ENCODE measurements around the gene RHOH. TPM values are rescaled to one million over a fixed set of nuclear protein-coding genes. Genes with fewer than 3 reads are reported as not detected.

Gene RHOH
- polyA plus RNA-seq, 1 experiment, result not detected

GRCh38 chr4:40199179-40199670, 2.4 kb downstream of the RHOH start:
- no peaks in the 10 kb centered on the region; the same call in 1 of the 2 replicates for H3K27me3 ChIP-seq (ENCODE audit: control insufficient read depth, insufficient read depth, low read length)
- TF ChIP-seq CTCF (IDR thresholded peaks at IDR 0.05; ENCODE audit: insufficient read depth, low read depth, low read length), result no peak
- no peak for DNase-seq (ENCODE audit: low read depth)
- POLR2A ChIA-PET, result no interaction called here
- CTCF ChIA-PET, result no interaction called here
- H3K4me3 ChIP-seq (ENCODE audit: low read depth, low read length), result no peak overlapping the region
- no peaks in the 10 kb centered on the region for H3K36me3 ChIP-seq (ENCODE audit: control insufficient read depth, insufficient read depth, low read length)

GRCh38 chr4:40199999-40200874, 3.4 kb downstream of the RHOH start:
- no peak for TF ChIP-seq CTCF (IDR thresholded peaks at IDR 0.05; ENCODE audit: insufficient read depth, low read depth, low read length)
- H3K4me3 ChIP-seq (ENCODE audit: low read depth, low read length), result no peak overlapping the region
- no peaks in the 10 kb centered on the region for H3K36me3 ChIP-seq (ENCODE audit: control insufficient read depth, insufficient read depth, low read length)
- POLR2A ChIA-PET, result no interaction called here
- no peak for DNase-seq (ENCODE audit: low read depth)
- CTCF ChIA-PET, result interaction anchor here (1.1 kb wide), 1 partner anchor 10 kb away, joined by 3 read pairs; no protein-coding TSS in a partner anchor
- H3K27me3 ChIP-seq (ENCODE audit: control insufficient read depth, insufficient read depth, low read length), result peaks cover 1% of the 10 kb centered on the region; the same call in 1 of the 2 replicates

- ChIA-PET POLR2A (no interaction called here), CTCF (interaction anchor here (0.7 to 1.1 kb wide), 2 partner anchors 9 to 11 kb away, joined by 3 to 5 read pairs; no protein-coding TSS in a partner anchor)
- TF ChIP-seq CTCF (IDR thresholded peaks at IDR 0.05; ENCODE audit: insufficient read depth, low read depth, low read length), result no peak
- H3K36me3 ChIP-seq (ENCODE audit: control insufficient read depth, insufficient read depth, low read length), result no peaks in the 10 kb centered on the region
- H3K4me3 ChIP-seq (ENCODE audit: low read depth, low read length), result no peak overlapping the region
- no peak for DNase-seq (ENCODE audit: low read depth)
- peaks cover 5% of the 10 kb centered on the region; the same call in 1 of the 2 replicates for H3K27me3 ChIP-seq (ENCODE audit: control insufficient read depth, insufficient read depth, low read length)
Measured at GRCh38 chr4:40200875-40201801, 4.3 kb downstream of the RHOH start.

GRCh38 chr4:40201898-40202297, 5.1 kb downstream of the RHOH start:
- no peak overlapping the region for H3K4me3 ChIP-seq (ENCODE audit: low read depth, low read length)
- no peaks in the 10 kb centered on the region for H3K36me3 ChIP-seq (ENCODE audit: control insufficient read depth, insufficient read depth, low read length)
- CTCF ChIA-PET, result interaction anchor here (0.7 to 1.1 kb wide), 2 partner anchors 8 to 10 kb away, joined by 4 to 5 read pairs; no protein-coding TSS in a partner anchor
- TF ChIP-seq CTCF (IDR thresholded peaks at IDR 0.05; ENCODE audit: insufficient read depth, low read depth, low read length), result no peak
- POLR2A ChIA-PET, result no interaction called here
- no peak for DNase-seq (ENCODE audit: low read depth)
- peaks cover 5% of the 10 kb centered on the region; the same call in 1 of the 2 replicates for H3K27me3 ChIP-seq (ENCODE audit: control insufficient read depth, insufficient read depth, low read length)
